Stimulated activated CD8-positive, alpha-beta memory T cell treated with anti-CD3 and anti-CD28 coated beads, Interleukin-7, amount 100 ng/mL, for 1 hour (primary cell): ENCODE results near the gene HDAC5.
A peak's percentile ranks its signal among the peaks of the same experiment; 100 is the strongest.

Experiments used
- DNase-seq, 2 donors: peaks; one replicate each; pipeline ENCODE4 v3.0.0-alpha.2; 2020; ENCODE audit warnings: low read depth in 2 of 2

The HDAC5 gene

DNA sequence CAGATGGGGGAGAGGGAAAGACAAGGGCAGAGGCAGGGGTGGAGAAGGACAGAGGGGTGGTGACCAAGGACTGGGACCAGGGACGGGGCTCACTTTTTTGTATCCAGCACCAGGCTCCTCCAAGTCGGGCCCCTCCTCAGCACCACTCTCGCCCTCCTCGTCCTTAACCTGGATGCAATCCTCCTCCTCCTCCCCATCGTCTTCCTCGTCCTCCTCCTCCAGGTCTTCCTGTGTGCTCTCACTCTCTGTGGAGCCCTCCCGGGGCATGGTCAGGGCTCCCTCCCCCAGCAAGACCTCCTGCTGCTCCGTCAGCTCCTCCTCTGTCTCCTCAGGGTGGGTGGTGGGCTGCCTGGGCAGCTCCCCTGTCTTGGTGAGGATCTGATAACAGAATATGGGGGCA is 36.1 kb downstream of the HDAC5 start:
- DNase-seq = no peak

DNA sequence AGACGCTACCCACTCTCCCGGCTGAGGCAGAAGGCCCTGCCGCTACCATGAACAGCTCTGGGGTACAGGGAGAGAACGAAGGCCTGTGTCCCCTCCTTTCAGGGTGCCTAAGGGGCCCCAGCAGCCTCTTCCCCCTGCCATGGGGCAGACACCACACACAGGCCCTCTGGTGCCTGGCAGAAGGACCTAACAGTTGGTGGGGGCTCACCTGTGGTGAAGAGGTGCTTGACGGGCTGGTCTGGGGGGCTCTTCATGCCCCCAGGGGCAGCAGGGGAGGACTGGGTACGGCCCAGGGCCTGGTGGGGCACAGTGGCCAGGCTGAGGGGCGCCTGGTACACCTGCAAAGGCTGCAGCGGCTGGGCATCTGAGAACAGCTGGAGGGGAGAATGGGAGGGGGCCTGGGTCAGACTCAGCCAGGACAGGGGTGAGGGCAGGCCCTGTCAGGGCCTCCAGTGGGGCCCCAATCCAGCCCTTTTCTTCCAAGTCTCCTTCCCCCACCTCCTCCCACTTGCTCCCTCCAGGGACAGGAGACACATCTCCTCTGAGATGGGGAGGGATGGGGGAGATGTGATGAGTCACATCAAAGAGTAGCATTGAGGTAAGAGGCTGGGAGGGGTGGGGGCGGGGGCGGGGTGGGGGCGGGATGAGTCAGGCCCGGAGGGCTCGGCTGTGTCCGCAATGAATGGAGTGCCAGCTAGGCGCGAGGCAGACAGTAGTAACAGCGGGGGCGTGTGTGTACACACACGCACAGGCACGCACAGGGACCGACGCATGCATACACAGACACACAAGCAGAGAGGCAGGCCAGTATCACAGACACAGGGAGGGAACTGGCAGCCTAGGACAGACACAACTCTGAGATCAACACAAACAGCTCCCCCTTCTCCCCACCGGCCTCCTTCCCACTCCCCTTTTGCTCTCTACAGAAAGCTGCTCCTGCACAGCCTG is 36.8 kb downstream of the HDAC5 start:
- no peak for DNase-seq

DNA sequence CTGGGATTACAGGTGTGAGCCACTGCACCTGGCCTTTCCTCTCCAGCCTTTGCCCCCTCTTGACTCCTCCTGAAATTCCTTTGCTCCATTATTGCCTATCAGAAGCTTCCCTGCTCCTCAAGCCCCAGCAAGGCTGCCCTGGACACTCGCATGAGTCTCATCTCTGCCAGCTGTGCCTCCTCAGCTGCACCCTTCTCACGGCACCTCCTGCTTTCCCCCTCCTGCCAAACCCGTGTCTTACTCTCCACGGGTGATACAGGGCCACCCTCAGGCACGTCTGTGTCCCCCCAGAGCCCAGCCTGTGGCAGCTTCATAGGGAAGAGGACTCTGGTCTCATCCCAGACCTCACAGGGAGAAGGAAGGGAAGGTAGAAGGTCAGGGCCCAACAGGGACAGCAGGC is 37.5 kb downstream of the HDAC5 start:
- DNase-seq = no peak

DNA sequence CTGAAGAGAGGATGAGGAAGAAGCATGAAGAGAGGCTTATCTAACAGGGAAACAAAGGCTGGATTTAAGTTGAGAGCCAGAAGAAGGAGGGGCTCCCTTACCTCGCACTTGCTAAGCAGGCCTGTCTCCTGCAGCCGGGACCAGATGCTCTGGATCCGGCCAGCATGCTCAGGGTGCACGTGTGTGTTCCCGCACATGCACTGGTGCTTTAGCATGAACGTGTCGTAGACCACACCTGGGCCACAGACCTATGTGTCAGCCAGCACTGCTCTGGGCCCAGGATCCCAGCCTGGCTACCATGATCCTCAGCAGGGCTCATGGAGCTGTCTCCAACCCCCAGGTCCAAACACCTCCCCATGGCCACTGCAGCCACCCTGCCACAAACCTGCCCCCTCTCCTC is 38.5 kb downstream of the HDAC5 start:
- no peak for DNase-seq

DNA sequence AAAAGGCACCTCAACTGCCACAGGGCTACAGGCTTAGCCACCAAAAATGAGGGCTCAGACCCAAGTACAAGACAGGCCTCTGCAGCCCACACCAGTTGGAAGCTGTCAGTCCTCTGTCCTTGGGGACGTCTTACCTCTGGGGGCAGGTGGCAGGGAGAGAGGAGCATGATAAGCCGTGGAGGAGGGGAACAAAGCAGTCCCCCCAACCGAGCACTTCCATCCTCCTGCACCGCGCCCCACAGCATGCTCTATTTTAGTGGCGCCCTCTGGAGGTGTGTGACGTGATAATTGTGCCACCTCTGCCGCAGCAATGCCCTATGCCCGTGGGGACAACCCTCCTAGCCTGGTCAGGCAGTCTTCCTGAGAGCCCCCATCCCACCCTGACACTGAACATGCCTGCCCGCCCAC is 39.3 kb downstream of the HDAC5 start:
- DNase-seq = no peak

DNA sequence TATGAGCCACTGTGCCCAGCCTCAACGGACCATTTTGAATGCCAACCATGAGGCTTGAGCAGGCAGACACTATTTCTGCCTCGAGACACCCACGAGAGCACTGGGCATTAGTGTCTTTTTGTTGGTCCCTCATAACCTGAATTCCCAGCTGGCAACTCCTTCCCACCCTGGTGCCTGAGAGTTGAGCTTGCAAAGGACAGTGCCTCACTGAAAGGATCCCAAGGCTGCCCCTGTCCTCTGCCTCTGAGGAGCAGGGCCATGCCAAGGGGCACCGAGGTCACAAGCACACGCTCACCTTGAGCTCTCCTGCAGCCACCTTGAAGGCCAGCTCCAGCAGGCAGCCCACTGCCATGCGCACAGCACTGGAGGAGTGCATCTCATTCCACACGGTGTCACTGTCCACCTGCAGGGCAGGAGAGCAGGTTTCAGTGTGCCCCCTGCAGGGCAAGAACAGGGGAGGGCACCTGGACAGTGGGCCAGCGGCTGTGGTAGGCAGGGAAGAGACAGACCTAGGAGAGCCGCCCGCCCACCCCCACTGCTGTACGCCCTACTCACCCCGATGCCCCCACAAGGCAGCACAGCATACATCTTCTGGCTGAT is 40.1 kb downstream of the HDAC5 start:
- DNase-seq = no peak

DNA sequence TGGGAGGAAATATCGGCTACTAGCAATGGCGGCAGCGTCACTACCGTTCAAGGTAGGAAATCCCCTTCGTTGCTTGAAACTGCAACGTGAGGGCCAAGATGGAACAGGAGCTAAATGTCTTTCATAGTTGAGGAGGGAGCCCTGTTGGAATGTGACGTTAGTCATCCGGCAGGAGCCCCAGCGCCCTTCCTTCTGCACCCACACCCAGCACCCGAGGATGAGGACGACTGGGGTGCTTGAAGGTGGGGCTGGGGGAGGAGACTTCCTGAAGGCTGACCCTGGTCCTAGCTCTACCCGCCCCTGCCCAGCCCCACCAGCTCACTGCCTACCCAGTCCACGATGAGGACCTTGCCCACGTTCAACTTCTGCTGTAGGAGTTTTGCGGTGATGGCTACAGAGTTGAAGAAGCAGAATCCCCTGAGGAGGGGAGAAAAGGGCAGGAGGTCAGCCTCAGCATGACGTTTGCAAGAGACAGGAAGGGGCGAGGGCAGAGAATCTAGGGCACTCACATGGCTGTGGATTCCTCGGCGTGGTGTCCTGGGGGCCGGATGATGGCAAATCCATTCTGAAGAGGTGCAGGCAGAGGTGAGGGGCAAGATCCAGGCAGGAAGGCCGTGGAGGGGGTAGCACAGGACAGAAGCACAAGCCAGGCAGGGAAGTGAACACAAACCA is 41.0 kb downstream of the HDAC5 start:
- no peak for DNase-seq

DNA sequence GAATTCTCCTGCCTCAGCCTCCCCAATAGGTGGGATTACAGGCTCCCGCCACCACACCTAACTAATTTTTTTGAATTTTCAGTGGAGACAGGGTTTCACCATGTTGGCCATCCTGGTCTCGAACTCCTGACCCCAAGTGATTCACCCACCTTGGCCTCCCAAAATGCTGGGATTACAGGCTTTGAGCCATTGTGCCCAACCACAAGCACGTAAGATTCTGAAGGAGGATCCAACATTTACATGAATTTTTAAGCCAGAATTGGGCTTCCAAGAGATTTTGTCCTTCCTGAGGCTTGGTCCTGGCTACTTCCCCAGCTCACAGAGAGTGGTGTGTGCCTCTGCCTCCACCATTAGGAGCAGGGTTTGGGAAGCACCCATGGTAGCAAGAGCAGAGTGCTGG is 41.8 kb downstream of the HDAC5 start:
- no peak for DNase-seq

DNA sequence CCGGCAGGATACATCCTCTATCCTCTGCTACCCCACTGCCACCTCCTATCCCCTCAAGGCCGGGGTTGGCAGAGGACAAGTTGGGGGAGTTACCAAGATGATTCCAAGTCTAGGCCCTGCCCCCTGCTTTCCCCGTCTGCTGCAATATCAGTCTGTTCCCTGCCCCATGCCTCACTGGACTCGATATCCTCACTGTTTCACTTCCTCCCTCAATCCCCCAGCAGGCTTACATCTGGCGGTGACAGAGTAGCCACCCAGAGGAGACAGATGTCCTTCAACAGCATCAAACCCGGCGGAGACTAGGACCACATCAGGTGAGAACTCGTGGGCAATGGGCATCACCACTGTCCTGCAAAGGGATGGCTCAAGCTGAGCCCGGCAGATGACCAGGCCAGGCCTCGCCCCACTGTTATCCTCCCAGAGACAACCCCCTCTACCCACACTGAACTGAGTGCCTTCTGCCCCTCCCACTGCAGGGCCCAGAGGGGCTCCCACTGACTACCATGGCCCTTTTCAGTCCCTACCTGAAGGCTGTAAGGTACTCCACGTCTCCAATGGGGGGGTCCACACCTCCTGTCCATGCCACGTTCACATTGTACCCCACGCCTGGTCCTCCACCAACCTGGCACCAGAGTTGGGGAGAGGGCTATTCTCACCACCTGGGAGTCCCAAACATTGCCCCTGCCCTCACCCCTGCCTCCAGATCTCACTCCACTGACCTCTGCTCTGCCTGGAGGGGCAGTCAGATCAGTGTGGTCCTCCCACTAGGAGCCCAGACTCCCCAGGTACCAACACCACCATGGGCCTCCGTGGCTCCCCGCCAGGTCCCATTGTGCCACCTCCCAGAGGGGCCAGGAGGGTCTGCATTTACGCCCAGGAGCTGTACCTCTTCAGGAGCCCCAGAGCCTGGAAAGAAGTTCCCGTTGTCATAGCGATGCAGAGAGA is 43.3 kb downstream of the HDAC5 start:
- DNase-seq = no peak

DNA sequence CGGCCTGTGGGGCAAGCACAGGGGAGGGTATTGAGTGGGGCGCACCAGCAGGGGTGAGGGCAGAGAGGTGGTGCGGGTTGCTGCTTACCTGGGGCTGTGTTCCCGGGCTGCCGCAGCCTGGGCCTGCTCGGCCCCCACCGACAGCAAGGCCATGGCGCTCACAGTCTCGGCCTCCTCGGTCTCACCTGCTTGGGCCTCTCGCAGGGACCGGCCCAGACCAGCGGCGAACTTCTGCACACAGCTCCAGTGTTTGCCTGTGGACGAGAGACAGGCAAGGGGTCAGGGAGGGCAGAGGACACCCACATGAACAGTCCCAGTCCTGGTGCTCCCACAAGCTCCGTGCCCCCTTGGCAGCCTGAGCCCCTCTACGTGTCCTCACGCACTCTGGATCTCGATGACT is 45.0 kb downstream of the HDAC5 start:
- no peak for DNase-seq

DNA sequence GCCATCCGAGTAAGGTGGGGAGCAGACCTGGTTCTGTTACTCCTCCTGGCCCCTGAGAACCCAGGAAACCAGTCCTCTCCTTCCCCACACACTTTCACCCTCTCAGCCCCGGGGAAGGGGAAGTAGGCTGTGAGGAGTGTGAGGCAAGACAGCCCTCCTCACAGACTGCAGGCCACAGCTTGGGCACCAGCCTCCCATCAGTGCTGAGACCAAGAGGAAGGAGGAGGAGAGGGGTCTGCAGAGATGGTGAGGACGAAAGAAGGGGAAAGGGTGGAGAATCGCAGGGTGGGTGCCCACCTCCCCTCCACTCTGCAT is 45.9 kb downstream of the HDAC5 start:
- no peak for DNase-seq

DNA sequence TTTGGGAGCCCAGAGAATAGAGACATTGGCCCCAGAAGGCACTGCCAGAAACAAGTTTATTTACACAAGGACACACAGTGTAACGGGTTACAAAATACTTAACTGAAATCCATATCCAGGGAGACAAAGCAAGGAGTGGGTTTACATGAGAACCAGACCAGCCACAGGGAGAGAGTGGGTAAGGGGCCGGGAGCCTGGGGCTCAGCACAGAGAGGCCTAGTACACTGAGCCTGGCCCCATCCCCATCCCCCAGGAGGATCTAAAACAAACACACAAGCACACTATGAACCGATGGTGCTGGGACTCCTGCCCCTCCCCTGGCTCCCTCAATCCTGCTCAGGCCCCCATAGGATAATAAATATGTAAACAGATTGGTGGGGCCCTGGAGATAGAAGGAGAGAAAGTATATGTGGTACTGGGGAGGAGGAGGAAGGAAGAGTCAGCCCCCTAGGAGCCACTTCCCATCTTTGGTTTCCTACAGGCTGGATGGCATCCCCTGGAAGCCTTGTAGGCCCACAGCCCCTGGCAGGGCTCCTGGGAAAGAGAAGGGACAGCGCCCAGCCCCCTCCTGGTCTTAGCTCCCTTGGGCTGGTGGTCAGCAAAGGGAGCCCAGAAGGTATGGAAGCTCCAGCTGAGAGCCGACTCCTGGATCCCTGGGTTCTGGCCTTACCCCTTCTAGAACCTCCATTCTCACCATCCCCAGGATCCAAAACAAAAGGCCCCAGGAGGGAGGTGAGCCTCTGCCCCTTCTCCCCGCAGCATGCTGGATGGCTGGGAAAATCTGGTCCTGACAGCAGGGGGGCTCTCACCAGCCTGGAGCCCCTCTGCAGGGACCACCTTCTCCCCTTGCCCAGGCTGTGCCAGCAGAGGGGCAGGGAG is 46.5 kb downstream of the HDAC5 start:
- DNase-seq = no peak

DNA sequence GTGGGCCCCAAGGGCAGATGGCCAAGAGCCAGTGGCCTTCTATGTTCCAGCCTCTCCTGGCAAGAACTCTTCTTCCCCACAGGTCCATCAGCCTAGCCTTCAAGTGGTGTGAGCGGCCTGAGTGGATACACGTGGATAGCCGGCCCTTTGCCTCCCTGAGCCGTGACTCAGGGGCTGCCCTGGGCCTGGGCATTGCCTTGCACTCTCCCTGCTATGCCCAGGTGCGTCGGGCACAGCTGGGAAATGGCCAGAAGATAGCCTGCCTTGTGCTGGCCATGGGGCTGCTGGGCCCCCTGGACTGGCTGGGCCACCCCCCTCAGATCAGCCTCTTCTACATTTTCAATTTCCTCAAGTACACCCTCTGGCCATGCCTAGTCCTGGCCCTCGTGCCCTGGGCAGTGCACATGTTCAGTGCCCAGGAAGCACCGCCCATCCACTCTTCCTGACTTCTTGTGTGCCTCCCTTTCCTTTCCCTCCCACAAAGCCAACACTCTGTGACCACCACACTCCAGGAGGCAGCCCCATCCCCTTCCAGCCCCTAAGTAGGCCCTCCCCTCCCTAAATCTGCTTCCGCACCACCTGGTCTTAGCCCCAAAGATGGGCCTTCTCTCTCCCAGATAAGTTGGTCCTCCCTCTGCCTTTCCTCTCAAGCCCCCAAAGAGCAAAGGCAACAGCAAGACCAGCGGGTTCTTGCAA is 47.7 kb downstream of the HDAC5 start:
- DNase-seq = no peak

DNA sequence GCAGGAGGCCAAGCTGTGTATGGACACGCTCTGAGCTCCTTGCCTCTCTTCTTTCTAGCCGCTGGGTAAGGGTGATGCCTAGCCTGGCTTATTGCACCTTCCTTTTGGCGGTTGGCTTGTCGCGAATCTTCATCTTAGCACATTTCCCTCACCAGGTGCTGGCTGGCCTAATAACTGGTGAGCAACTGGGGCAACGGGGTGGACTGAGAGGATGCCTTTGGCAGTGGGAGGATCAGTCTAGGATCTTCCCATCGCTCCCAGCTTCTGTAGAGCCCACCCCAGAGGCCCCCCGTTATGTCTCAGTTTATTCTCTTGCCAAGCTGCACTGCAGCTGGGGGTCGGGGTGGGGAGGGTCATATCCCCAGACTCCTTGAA is 48.5 kb downstream of the HDAC5 start:
- DNase-seq = no peak

DNA sequence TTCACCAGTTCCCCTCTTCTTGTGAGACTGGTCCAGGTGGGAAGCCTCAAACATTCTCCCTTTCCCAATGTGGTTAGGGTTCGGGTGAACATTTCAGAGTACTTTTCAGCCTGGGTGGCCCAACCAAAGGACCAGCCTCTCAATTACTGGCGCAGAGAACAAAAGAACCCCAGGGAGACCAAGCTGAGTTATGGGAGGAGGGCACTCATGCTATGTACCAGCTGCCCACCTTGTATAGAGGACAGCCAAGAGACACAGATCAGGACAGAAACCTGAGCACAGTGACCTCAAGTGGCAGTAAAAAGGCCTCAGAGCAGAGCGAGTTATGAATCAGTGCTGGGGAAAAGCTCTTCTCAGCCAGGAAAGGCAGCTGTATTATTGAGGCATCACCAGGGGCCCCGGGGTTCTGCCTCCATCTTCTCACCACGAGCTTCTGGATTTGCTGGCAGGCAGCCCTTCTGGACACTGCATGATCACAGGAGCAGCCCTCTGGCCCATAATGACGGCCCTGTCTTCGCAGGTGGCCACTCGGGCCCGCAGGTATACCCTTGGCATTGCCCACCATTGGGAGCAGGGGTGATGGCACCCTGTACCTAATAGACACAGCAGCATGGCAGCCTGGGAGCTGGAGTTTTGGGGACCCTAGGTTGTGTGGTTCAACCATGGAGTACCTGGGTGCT is 49.1 kb downstream of the HDAC5 start:
- no peak for DNase-seq

DNA sequence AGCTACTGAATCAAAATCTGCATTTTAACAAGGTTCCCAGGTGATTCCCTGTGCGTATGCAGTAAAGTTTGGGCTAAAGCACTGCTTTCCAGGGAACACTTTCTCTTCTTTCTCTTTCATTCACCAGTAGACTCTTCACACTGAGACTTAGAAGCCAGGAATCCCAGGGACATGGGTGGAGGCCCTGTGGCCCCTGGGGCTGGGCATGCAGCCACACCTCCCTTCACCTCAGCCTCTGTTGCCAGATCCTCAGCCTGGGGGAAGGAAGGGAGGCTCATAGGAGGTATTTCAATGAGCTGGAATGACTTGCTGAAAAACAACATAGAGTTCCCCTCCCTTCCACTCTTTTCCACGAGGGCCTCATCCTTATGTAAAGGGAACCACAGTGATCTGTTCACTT is 51.7 kb downstream of the HDAC5 start:
- no peak for DNase-seq

DNA sequence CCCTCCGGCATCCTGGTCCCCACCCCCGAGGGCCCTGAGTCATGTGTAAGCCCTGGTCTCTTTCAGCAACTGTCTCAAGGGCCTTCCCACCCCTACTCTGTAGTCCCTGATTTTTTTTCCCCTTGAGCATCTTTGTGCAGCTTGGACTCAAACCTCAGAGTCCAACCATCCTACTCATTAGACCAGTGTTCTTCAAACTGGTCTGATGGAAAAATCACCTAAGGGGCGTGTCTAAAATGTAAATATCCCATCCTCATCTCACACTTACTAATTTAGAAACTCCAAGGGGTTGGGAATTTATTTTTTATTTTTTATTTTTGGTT is 52.3 kb downstream of the HDAC5 start:
- no peak for DNase-seq

DNA sequence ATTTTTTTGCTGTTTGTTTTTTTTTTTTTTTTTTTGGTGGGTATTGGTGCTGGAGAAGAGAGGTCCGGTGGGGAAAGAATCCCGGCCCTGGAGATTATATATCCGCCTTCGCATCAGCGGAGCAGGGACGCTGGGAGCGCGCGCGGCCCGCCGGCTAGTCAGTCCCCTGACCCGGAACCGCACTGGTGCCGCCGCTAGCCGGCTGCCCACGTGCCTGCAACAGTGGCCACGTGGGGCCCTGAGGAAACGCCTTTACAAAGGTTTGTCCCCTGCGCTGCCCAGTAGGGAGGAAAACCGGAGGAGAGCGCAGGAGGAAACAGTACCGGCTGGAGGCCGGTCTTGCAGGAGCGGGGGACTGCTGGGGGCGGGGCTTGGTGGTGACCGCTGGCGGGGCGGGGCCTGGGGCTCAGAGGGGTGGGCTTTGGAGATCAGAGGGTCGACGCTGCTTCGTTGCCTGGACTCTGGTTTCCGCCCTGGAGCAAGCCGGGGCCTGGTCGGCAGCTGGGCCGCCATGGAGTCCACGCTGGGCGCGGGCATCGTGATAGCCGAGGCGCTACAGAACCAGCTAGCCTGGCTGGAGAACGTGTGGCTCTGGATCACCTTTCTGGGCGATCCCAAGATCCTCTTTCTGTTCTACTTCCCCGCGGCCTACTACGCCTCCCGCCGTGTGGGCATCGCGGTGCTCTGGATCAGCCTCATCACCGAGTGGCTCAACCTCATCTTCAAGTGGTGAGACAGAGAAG is 52.8 kb downstream of the HDAC5 start, which contains the start of gene G6PC3:
TSS of gene G6PC3 (plus strand) at position 281 of the 743 bp plus-strand sequence. CDS start at position 512, 231 bp downstream.
- peak; percentile 36 to 52 for DNase-seq

DNA sequence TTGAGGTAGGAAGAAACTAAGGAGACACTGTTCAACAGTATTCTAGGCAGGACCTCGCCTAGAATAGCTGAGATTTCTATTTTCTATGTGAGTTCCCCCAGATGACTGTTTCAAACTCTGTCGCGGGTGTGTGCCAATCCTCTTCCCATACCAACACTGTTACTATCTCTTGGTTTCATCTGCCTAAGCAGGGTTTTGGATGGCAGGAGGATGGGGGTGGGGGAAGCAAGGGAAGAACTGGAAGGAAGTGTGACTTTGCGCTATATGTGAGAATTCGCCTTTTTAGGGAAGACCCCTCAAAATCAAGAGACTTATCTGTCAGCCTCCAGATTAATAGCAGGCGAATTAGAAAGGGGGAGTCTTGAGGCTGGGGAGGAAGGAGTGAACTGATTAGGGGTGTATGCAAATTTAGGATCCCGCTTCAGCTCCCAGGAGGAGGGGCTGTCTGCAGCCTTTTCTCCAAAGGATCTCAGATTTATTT is 53.4 kb downstream of the HDAC5 start:
- no peak for DNase-seq
